Skeletal muscle cell (primary cell): Measurements from ENCODE around the gene DRAXIN.

Experiments
- DNase-seq: peaks from one replicate; pipeline ENCODE4 v3.0.0-alpha.2; 2010; ENCODE audit warnings: low read depth
- H3K4me3 ChIP-seq: 2 replicates; pipeline ENCODE4 v1.5.1; 2011; ENCODE audit warnings: low read depth, mild to moderate bottlenecking, control low read depth, low read length, moderate library complexity

The DRAXIN gene

DNA sequence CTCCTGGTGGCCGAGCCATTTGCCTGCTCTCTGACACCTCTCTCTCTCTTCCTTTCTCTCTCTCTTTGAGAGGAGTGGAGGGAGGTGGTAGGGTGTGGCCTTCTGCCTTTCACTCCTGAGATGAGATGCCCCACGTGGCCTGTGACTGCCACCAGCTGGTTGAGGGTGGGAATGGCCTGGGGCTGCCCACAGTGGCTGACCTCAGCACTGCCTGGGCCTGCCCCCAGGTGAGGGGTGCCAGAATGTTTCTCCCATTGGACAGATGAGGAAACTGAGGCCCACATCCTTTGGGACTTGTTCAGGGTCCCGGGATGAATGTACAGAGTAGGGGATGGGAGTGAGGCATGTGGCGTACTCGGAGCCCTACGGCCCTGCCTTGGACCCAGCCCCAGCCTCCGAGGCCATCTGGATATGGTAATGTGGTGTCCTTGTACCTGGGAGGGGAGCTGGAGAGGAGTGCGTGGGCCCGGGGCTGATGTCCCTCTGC is 57.7 kb downstream of the DRAXIN start:
- no peak overlapping the region for H3K4me3 ChIP-seq
- no peak for DNase-seq

DNA sequence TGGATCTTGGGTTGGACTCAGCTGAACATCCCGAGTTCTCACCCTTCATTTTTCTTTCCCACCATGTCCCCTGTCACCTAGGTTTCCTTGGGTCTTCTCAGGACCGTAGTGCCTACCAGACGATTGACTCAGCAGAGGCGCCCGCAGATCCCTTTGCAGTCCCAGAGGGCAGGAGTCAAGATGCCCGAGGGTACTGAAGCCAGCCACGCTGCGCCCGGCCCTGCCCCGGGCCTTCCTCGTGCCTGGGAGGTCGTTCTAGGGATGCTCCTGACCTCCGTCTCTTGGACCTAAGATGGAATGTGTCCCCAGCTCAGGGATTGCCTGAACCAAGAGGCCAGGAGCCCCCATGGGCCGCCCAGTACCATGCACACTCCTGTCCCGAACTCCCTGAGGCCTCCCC is 58.5 kb downstream of the DRAXIN start:
- H3K4me3 ChIP-seq = no peak overlapping the region
- DNase-seq = no peak

DNA sequence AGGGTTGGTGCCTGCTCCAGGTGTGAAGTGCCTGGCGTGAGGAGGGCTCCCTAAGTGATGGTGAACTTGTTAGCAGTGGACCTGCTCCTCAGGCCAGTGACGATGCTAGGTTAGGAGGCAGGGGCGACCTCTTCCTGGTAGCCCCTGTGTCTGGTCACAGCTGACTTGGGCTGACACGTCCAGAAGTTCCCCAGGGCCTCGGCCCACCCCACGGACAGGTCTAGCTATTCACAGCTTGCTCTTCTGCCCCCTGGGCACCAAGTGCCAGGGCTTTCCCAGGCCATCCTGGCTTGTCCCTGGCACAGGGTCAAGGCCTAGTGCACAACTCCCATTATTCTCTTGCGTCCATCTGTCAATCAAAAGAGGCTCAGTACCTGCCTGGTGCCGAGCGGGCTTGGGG is 59.6 kb downstream of the DRAXIN start:
- no peak overlapping the region for H3K4me3 ChIP-seq
- no peak for DNase-seq

DNA sequence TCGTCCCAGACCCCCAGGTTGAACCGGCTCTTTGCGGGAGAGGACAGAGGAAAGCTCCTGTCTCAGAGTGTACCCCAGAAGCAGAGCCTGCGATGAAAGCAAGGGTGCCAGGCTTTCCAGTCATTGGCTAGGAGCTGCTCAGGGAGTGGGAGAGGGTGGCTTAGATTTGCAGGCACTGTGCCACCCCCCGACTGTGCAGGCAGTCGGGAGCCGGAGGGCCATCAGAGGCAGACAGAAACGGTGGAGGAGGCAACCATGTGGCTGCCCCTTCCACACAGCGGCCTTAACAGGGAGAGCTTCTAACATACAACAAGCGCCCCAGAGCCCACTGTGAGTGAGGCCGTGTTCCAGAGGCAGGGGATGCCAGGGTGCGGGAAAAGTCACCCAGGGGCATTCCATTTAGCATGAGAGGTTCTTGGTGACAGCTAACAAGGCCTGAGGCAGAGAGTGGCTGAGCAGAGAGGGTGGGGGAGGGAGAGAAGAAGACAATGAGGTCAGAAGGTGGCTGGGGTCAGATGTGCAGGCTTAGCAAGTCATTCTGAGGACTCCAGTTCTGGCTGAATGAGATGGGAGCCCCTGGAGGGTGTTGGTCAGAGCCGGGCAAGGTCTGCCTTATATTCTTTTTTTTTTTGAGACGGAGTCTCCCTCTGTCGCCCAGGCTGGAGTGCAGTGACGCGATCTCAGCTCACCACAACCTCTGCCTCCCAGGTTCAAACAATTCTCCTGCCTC is 61.0 kb downstream of the DRAXIN start:
- no peak overlapping the region for H3K4me3 ChIP-seq
- no peak for DNase-seq

DNA sequence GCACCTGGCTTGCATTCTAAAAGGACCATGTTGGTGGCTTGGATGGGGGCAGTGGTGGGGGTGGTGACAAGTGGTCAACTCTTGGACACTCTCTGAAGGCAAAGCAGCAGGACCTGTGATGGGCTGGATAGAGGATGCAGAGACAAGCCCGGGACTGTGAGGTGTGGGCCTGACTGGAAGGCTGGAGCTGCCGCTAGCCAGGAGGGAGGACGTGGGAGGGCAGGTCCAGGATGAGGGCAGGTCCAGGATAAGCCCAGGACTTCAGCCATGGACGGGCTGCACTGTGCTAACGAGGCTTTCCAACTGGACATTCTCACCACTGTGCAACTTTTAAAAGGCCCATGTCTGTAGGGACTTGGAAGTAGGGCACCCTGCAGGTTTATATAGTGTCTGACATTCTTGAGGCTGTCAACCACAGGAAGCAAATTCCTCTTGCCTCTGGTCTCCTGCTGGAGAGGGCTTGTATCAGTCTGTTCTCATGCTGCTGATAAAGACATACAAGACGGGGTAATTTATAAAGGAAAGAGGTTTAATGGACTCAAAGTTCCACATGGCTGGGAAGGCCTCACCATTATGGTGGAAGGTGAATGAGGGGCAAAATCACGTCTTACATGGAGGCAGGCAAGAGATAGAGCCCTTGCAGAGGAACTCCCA is 62.2 kb downstream of the DRAXIN start:
- no peak for DNase-seq
- no peak overlapping the region for H3K4me3 ChIP-seq

DNA sequence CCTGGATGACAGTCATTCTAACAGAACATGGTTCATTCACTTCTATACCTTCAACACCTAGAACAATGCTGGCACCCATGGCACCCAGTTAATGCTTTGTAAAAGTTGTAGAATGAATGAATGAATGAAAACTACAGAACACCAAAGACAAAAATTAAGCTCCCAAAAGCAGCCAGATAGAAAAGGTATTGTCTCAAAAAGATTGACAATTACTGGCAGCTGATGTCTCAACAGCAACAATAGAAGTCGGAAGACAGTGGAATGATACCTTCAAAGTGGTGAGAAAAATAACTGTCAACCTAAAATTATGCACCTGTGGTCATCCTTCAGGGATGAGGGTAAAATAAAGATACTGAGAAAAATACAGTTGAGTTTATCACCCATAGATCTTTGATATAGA is 65.5 kb downstream of the DRAXIN start:
- H3K4me3 ChIP-seq = no peak overlapping the region
- DNase-seq = no peak

DNA sequence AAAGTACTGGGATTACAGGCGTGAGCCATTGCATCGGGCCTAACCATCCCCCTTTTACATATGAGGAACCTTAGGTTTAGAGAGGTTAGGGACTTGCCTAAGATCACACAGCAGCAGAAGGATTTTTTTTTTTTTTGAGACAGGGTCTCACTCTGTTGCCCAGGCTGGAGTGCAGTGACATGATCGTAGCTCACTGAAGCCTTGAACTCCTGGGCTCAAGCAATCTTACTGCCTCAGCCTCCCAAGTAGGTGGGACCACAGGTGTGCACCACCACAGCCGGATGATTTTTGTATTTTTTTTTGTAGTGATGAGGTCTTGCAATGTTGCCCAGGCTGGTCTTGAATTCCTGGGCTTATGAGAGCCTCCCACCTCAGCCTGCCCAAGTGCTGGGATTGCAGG is 68.3 kb downstream of the DRAXIN start:
- no peak for DNase-seq
- no peak overlapping the region for H3K4me3 ChIP-seq

DNA sequence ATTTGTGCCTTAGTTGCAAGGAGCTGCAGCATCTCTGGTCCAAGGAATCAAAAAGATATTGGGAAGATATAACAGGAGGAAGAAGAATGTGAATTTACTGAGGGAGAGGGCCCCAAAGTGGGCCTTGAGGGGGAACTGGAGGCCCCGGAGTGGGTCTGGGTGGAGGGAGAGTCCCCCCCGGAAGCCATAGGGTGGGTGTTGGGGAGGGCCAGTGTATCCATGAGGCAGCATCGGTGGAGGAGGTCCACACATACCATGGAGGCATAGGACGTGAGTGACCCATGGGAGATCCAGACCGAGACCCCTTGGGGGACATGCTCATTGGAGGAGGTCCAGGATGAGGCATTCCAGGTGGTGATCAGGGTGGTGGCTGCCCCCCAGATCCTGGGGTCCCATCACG is 69.8 kb downstream of the DRAXIN start:
- DNase-seq = no peak
- H3K4me3 ChIP-seq = no peak overlapping the region

DNA sequence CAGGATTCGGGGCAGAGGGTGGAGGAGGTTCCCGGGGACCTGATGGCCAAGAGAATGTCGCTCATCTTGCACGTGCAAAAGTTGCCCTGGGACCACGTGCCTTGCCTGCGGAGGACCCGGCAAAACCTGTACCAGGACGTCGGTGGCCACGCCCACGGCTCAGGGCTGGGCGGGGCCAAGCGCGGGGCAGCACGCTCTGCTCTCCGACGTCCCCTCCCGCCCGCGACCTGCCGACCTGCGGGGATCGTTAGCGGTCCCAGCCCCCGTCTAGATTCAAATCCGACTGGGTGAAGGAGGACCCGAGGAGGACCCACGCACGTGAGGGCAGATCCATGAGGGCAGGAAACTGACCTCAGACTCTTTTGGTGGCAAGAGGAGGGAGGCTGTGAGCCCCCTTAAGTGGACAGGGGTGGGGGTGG is 70.5 kb downstream of the DRAXIN start, which contains the start of gene C1orf167:
Gene C1orf167, plus strand, starts transcription at position 206 of the 419 bp plus-strand sequence. CDS start 2,208 bp downstream, outside the sequence.
- H3K4me3 ChIP-seq = no peak within 1 kb of the TSS
- no peak for DNase-seq

DNA sequence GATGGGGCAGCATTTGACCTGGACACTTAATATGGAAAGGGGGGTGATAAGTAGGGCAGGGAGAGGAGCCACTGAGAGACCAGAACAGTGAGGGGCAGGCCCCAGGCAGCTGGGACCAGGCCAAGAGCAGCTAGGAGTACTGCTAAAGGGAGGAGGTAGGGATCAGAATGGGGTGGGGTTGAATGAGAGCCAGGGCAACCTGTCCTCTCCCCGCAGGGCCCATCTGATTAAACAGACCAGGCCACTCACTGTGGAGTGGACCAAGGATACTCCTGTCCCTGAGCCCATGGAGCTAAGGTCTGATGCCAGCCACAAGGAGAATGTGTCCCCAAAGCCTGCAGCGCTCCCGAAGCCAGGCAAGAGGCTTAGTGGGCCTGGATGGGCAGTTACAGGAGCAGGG is 72.6 kb downstream of the DRAXIN start:
- DNase-seq = no peak
- no peak overlapping the region for H3K4me3 ChIP-seq

DNA sequence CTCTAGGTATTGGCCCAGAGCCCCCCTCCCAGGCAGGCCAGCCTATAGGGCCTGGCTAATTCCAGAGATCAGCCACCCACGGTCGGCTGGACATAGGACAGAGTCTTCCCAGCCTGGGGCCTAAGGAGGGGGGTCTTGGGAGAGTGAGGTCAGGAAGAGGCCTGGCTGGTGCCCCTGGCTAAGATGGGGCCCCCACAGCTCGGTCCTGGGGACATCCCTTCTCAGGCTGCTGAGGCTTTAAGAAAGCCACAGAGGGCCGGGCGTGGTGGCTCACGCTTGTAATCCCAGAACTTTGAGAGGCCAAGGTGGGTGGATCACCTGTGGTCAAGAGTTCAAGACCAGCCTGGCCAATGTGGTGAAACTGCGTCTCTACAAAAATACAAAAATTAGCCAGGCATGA is 73.0 kb downstream of the DRAXIN start:
- no peak for DNase-seq
- no peak overlapping the region for H3K4me3 ChIP-seq

DNA sequence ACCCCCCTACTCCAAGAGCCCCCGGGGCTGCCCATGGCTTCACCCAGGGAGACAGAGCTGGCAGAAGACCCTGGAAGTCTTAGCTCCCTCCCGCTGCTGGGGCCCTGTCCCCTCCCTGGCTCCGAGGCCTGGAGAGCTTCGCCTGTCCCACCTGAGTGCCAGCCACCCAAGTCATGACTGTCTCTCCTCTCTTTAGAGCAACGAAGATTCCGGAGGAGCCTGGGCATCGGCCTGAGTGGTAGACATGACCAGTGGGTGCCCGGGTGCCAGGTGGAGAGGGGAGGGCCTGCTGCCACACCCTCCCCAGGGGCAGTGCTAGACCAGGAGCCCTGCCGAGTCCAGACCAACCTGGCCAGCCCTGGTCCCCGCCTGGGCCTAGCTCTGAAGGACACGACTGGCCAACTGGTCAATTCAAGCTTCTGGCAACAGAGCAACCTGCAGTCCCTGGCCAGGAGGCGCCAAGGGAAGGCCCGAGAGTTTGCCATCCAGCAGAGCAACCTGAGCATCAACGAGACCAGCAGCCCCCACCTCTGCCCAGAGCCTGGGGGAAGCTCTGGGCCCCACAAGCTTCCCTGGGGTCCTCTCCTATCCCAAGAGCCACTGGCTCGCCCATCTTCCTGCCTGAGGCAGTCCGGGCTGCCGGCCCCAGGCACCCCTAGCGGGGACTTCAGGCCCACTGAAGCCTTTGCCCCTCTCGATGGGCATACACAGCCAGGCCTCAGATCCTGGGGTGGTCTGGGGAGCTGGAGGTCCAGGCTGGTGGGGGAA is 74.3 kb downstream of the DRAXIN start:
- DNase-seq = no peak
- no peak overlapping the region for H3K4me3 ChIP-seq

DNA sequence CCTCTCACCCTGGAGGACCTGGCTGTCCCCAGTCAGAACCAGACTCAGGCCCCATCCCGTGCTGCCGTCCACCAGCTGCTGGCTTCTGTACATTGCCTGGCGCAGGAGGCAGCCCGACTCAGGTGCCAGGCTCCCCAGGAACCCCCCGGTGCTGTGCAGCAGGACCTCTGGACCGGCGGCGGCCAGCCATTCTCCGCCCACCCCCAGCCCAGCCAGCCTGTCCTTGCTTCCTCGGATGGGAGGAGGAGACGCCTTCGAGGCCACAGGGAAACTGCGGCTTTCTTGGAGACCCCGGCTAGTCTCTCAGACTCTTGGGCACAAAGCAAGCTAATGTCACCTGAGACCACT is 74.9 kb downstream of the DRAXIN start:
- no peak for DNase-seq

DNA sequence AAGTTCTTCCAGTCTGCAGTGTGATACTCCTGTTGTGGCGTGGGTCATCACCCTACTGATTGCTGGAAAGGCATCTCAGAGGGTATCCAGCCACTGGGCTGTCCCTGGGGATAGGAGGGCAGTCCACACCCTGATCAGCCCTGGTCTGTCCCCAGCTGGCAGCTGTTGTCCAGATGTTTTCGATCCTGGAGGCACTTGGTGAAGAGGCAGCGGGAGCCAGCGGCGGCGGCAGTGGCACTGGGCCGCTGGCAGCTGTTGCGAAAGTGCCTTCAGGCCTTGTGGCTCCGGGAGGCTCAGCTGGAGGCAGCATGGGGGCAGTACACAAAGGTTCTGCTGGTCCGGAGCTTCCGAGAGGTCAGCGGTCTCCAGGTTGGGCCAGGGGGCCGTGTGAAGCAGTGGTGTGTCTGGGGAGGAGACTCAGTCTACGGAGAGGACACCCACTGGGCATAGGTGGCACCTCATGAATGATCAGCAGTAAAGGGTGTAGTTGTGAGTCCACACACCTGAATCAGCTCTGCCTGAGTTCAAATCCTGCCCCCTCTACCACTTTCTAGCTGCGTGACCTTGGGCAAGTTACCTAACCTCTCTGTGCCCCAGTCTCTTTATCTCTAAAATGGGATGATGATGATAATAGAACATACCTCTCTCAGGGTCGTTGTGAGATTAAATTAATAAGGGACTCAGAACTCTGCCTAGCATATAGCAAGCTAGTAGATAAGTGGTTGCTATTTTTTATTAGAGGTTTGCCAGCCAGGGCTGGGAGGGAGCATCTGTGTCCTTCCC is 76.6 kb downstream of the DRAXIN start:
- H3K4me3 ChIP-seq = no peak overlapping the region
- no peak for DNase-seq

More for the DNA sequence above, 74.9 kb downstream of the DRAXIN start:
- no peak overlapping the region for H3K4me3 ChIP-seq

DNA sequence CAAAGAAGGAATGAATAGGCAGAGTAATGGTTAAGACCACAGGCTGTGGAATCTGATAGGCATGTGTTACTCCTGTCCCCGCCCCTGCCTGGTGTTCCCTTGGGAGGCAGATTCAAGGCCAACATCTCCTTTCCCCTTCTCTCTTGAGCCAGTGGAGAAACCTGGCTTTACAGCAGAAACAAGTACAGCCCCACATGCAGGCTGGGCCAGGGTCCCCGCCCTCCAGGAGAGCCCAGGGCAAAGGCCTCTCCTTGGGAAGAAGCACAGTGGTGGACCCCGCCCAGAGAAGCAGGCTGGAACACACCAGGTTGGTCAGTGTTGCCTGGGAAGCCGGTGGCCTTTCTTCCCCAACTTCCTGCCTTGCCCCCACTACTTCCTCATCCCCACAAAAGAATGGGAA is 77.3 kb downstream of the DRAXIN start:
- DNase-seq = no peak

DNA sequence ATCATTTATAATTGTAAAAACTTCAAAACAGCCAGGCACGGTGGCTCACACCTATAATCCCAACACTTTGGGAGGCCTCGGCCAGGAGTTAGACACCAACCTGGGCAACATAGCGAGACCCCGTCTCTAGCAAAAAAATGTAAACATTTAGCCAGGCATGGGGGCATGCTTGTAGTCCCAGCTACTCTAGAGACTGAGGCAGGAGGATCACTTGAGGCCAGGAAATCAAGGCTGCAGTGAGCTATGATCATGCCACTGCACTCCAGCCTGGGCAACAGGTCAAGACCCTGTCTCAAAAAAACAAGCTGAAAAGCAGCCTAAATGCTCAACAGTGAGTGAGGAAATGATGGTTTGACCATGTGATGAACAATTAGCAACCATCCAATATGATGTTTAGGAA is 77.8 kb downstream of the DRAXIN start:
- DNase-seq = no peak
- H3K4me3 ChIP-seq = no peak overlapping the region

More for the DNA sequence above, 77.3 kb downstream of the DRAXIN start:
- no peak overlapping the region for H3K4me3 ChIP-seq

DNA sequence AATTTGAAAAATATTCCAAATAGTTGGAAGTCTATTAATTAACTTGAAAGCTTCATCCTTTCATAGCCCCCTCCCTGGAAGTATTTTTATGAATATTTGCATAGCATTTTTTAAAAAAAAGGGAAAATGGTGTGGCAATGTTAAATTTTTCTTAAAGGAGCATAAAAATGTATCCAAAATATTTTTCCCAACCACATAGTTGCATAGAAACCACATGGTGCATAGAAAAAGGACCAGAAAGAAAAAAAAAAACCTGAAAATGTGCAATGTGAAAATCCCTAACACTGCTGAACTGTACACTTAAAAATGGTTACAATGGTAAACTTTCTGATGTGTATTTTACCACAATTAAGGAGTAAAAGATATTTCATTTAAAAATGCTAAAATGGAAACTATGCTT is 78.5 kb downstream of the DRAXIN start:
- H3K4me3 ChIP-seq = no peak overlapping the region
- no peak for DNase-seq

DNA sequence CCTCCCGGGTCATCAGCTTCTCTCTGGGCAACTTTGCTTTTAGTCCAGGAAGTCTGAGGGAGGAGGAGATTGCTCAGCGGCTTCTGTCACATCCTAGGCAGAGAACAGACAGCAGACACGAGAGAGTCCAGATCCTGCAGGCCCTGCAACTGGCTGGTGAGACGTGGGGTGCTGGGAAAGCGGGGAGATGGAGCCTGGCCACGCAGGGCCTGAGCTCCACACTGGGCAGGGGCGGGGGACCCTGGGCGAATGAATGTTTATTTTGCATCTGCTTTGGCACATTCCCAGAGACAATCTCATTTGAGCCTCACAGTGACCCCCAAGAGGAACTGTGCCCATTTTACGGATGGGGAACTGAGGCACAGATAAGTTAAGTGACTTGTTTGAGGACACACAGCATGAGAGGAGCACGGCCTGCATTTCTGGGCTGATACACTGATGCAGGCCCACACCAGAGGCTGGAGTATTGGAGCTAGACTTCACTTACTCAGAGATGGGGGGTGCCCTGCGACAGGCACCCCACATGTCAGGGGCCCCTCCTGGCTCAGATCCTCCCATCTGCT is 80.1 kb downstream of the DRAXIN start:
- no peak for DNase-seq
- no peak overlapping the region for H3K4me3 ChIP-seq

DNA sequence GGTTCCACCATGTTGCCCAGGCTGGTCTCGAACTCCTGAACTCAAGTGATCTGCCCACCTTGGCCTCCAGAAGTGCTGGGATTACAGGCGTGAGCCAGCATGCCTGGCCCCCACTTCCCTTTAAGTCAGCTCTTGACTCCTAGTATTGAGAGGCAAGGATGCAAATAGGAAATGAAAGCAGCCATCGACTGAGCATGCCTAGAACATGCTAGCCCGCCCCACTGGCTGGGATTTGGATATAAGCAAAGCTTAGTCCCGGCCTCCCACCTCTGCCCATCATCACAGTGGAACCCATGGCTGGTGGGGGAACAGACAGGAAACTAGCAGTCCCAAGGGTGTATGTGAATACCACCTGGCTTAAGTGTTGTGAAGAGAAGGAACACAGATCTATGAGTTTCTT is 80.9 kb downstream of the DRAXIN start:
- DNase-seq = no peak
- no peak overlapping the region for H3K4me3 ChIP-seq
